A549 treated with Mapracorat at 1 μM for 4 hours (cell line): ENCODE results near the gene ANKRD65. TPM values are rescaled to one million over a fixed set of nuclear protein-coding genes. Genes with fewer than 3 reads are reported as not detected.

Source experiments
- total RNA-seq: library from RNA; stranded (reverse); fragments of 200-300 nt; extraction: Qiagen RNA extraction; gene quantifications from 5 replicates; pipeline ENCODE4 v1.2.3, GENCODE V29; 2022

The ANKRD65 gene
- total RNA-seq: 0.07 to 0.19 TPM in 2 of 5 replicates, not detected in the others

DNA sequence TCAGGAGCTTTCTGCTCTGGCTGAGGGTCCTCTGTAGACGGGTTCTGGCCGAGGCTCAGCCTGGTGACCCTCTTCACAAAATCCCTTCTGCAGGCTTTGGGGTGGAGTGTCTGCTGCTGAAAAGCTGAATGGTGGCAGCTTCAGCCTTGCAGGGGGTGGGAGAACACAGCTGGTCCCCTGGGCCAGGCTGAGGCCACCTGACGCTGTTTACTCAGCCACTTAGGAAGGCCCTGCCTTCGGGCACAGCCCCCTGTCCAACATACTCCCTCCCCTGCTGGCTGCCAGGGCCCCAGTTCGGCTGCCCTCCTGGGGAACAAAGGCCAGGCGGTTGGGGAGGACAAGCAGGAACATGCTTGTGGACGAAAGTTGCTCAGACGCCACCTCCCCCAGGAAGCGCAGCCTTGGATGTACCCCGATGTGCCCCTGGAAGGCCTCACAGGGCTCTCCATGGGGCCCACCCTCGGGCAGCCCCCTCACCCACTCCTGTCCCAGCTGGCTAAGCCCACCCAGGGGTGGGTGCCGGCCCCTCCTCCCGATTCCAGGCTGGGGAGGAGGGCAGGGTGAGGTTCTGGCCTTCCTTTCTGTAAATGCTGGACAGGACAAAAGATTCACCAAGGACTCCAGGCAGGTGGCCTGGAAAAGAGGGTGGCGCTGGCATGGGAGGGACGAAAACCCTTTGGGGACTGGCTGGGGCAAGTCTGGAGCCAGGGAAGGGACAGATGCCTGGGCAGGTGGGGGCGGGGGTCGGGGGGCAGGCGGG is at the start of gene ANKRD65:
Gene ANKRD65 (minus strand): TSS at position 130 of the 760 bp plus-strand sequence. CDS start 271 bp downstream, outside the sequence.

DNA sequence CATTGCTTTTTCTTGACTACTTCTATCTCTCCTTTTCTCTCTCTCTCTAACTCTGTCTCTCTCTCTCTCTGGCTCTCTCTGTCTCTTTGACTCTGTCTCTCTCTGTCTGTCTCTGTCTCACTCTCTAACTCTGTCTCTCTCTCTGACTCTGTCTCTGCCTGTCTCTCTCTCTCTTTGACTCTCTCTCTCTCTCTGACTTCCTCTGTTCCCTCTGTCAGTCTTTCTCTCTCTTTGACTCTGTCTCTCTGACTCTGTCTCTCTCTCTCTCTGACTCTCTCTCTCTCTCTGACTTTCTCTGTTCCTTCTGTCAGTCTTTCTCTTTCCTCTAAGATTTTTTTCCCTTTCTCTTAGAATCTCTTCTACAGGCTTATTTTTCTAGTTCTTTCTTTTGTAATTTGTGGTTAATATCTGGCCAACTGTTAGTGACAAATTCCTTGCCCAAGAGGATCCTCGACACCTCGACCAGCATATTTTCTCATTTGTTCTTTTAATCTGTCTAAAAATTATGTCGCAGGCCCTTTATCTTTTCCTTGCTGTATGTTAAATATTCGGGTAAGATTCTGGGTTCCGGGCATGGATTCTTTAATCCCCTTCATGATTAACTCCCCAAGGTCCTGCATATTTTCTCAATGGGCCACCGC is 28.1 kb upstream of the ANKRD65 start, which contains the start of gene ATAD3C:
Gene ATAD3C (plus strand): TSS at position 591 of the 641 bp plus-strand sequence. CDS start 995 bp downstream, outside the sequence.

DNA sequence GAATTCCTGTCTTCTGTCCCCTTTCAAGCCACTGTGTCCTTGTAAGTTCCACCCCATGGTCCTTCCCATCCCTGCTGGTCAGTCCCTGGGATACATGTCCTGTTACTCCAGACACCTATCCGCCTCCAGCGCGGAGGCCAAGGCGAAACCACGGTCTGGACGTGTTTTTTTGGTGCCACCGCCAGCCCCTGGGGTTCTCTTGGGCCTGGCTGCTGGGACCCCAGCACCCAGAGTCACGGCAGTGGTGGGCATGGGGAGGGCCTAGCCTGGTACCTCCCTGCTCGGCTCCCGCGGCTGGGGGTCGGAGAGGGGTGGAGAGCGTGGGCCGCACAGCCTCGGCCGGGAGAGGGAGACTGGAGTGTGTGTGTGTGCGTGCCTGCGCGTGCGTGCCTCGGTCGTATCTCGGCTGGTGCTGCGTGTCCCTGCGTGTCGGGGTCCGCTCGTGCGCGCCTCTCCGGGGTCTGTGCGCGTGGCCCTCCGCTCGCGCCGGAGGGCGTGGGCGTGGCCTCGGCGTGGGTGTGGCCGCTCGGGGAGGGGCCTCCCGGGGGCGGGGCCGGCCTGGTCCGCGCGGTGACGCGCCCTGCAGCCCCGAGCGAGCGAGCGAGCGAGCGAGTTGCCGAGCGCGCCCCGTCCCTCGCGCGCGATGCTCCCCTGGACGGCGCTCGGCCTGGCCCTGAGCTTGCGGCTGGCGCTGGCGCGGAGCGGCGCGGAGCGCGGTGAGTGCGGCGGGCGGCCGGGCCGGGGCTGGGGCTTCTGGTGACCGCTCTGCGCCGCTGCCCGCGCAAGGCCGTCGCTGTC is 14.2 kb upstream of the ANKRD65 start, which contains the start of gene VWA1:
Gene VWA1 (plus strand): TSS at position 585 of the 798 bp plus-strand sequence. CDS start 59 bp downstream, at position 644.

GRCh38 chr1:1406821-1407635 is 14.0 kb downstream of the ANKRD65 start, which contains the start of gene MRPL20:
MRPL20 (minus strand) TSS chr1:1407293; CDS start chr1:1407217, 76 bp downstream.

GRCh38 chr1:1399187-1399871 is 21.7 kb downstream of the ANKRD65 start, which contains the start of gene CCNL2:
CCNL2 (minus strand) TSS chr1:1399335; CDS start chr1:1399306, 29 bp downstream.

DNA sequence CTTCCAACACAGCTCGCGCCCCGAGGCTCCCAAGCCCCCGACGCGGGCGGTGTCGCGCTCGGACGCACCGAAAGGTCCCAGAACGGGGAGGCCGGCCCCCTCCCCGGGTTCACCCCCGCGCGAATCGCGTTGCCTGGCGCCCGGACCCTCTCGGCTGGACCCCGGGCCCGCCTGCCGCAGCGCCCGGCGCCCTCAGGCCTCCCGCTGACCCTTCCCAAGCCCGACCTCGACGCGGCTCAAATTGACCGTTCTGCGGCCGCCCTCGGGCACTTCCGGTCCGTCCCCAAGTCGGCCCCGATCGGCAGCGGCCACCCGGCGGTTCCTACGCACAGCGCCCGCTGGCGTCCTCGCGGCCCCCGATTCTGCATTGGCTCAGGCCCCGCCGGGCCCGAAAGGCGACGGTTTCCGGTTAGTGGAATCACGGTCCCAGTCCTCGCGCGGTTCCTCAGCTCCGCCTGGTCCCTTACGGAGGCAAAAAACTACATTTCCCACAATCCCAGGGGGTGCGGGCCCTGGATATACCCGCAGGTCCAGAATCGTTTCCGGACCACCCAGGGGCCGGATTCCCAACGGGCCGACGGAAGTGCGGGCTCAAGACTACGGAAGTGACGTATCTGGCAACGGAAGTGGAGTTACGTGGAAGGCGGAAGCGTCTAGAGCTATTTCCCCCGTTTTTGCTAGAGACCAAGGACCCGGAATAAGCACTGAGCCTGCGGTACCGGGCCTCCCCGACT is 46.0 kb downstream of the ANKRD65 start, which contains the start of gene AURKAIP1:
Gene AURKAIP1 (minus strand): TSS at position 279 of the 734 bp plus-strand sequence. CDS start 451 bp downstream, outside the sequence.

Other genes starting within 250 kb of the ANKRD65 start
- not detected in 5 replicates for gene TTLL10, start 247.4 kb downstream of the ANKRD65 start, total RNA-seq
- gene TNFRSF18, start 214.7 kb downstream of the ANKRD65 start, total RNA-seq: 0.15 to 0.25 TPM (median 0.15 TPM) in 3 of 5 replicates, not detected in the others
- 0.11 to 0.19 TPM (median 0.14 TPM) in 3 of 5 replicates, not detected in the others for gene TNFRSF4, start 207.1 kb downstream of the ANKRD65 start, total RNA-seq
- gene SDF4, start 189.3 kb downstream of the ANKRD65 start, total RNA-seq: 101 to 136 TPM (median 127 TPM) in 5 replicates
- 9.8 to 19.7 TPM (median 18.1 TPM) in 5 replicates for gene B3GALT6, start 189.0 kb downstream of the ANKRD65 start, total RNA-seq
- 0.80 to 2.0 TPM (median 1.6 TPM) in 5 replicates for gene C1QTNF12, start 174.6 kb downstream of the ANKRD65 start, total RNA-seq
- gene UBE2J2, start 147.4 kb downstream of the ANKRD65 start, total RNA-seq: 34.9 to 47.9 TPM (median 46.3 TPM) in 5 replicates
- gene SCNN1D, start 140.8 kb downstream of the ANKRD65 start, total RNA-seq: 0.55 to 1.4 TPM (median 1.1 TPM) in 5 replicates
- gene ACAP3, start 113.3 kb downstream of the ANKRD65 start, total RNA-seq: 7.7 to 20.8 TPM (median 16.8 TPM) in 5 replicates
- 15.3 to 25.8 TPM (median 22.7 TPM) in 5 replicates for gene PUSL1, start 112.7 kb downstream of the ANKRD65 start, total RNA-seq
- 44.9 to 66.1 TPM (median 60.9 TPM) in 5 replicates for gene INTS11, start 96.6 kb downstream of the ANKRD65 start, total RNA-seq
- gene CPTP, start 96.5 kb downstream of the ANKRD65 start, total RNA-seq: 15.0 to 22.7 TPM (median 22.0 TPM) in 5 replicates
- gene TAS1R3, start 90.0 kb downstream of the ANKRD65 start, total RNA-seq: 0.14 to 0.30 TPM (median 0.16 TPM) in 5 replicates
- 38.7 to 77.6 TPM (median 66.9 TPM) in 5 replicates for gene DVL1, start 71.9 kb downstream of the ANKRD65 start, total RNA-seq
- 0.19 to 0.46 TPM (median 0.32 TPM) in 4 of 5 replicates, not detected in the other for gene MXRA8, start 62.7 kb downstream of the ANKRD65 start, total RNA-seq
- 107 to 186 TPM (median 170 TPM) in 5 replicates for gene AURKAIP1, start 46.1 kb downstream of the ANKRD65 start, total RNA-seq
- gene CCNL2, start 21.9 kb downstream of the ANKRD65 start, total RNA-seq: 42.1 to 63.9 TPM (median 54.3 TPM) in 5 replicates
- 130 to 166 TPM (median 137 TPM) in 5 replicates for gene MRPL20, start 14.0 kb downstream of the ANKRD65 start, total RNA-seq
- gene VWA1, start 14.4 kb upstream of the ANKRD65 start, total RNA-seq: 3.6 to 14.7 TPM (median 14.1 TPM) in 5 replicates
- not detected in 5 replicates for gene ATAD3C, start 28.4 kb upstream of the ANKRD65 start, total RNA-seq
- gene ATAD3B, start 50.5 kb upstream of the ANKRD65 start, total RNA-seq: 1.2 to 3.6 TPM (median 3.0 TPM) in 5 replicates
- 28.1 to 41.2 TPM (median 37.2 TPM) in 5 replicates for gene ATAD3A, start 90.9 kb upstream of the ANKRD65 start, total RNA-seq
- 0.24 to 1.1 TPM (median 0.32 TPM) in 5 replicates for gene TMEM240, start 119.3 kb upstream of the ANKRD65 start, total RNA-seq
- 90.7 to 106 TPM (median 100 TPM) in 5 replicates for gene SSU72, start 153.6 kb upstream of the ANKRD65 start, total RNA-seq
- 5.8 to 8.8 TPM (median 8.1 TPM) in 5 replicates for gene FNDC10, start 178.9 kb upstream of the ANKRD65 start, total RNA-seq
- 7.2 to 20.5 TPM (median 19.5 TPM) in 5 replicates for gene MIB2, start 194.2 kb upstream of the ANKRD65 start, total RNA-seq
- 0.18 to 1.2 TPM (median 0.64 TPM) in 5 replicates for gene MMP23B, start 210.9 kb upstream of the ANKRD65 start, total RNA-seq
- 24.2 to 26.3 TPM (median 25.5 TPM) in 5 replicates for gene CDK11B, start 237.7 kb upstream of the ANKRD65 start, total RNA-seq